Kidney (tissue), 14 donors: ENCODE measurements around the gene SLC47A1. TPM values are rescaled to one million over a fixed set of nuclear protein-coding genes. Genes with fewer than 3 reads are reported as not detected.

Experiments
- DNase-seq, 5 donors: peaks; one replicate each; pipeline ENCODE4 v3.0.0-alpha.2; 2013 to 2020
- FAIRE-seq: peaks from 2 replicates; lab custom pipeline; 2012; peaks lifted over from hg19 to GRCh38; lab: Jason Lieb, UNC
- H3K27ac ChIP-seq, 2 donors: one replicate each; pipeline ENCODE4 v1.7.0; 2013; ENCODE audit warnings: low read depth in 2 of 2, low read length in 2 of 2, inconsistent platforms in 1 of 2
- H3K27me3 ChIP-seq: one replicate; pipeline ENCODE4 v1.7.1; 2013; ENCODE audit warnings: low read length, inconsistent platforms; ENCODE audit not compliant: control insufficient read depth, insufficient read depth
- H3K36me3 ChIP-seq, 3 donors: one replicate each; pipeline versions ENCODE4 v1.7.0 to v1.7.1; 2013; ENCODE audit warnings: low read length in 3 of 3, control low read depth in 1 of 3, inconsistent platforms in 1 of 3; ENCODE audit not compliant: insufficient read depth in 3 of 3, control insufficient read depth in 2 of 3
- H3K4me1 ChIP-seq, 3 donors: one replicate each; pipeline versions ENCODE4 v1.7.0 to v1.7.1; 2013; ENCODE audit warnings: low read length in 3 of 3, inconsistent platforms in 1 of 3, low read depth in 1 of 3; ENCODE audit not compliant: control insufficient read depth in 2 of 3, insufficient read depth in 2 of 3
- H3K4me3 ChIP-seq, 3 donors: one replicate each; pipeline versions ENCODE4 v1.7.0 to v1.8.1; 2013; ENCODE audit warnings: low read length in 3 of 3, control low read depth in 1 of 3, inconsistent platforms in 1 of 3
- H3K9ac ChIP-seq, 3 donors: one replicate each; pipeline versions ENCODE4 v1.7.0 to v1.7.1; 2013; ENCODE audit warnings: low read length in 3 of 3, control low read depth in 1 of 3, inconsistent platforms in 1 of 3
- H3K9me3 ChIP-seq, 3 donors: one replicate each; pipeline versions ENCODE4 v1.7.0 to v1.7.1; 2013; ENCODE audit warnings: low read length in 3 of 3, control low read depth in 1 of 3, inconsistent platforms in 1 of 3; ENCODE audit not compliant: control insufficient read depth in 2 of 3, insufficient read depth in 1 of 3
- intact Hi-C: fragments of 100-400 bp; cut with DNase I; formaldehyde crosslinking; loops from one replicate; pipeline ENCODE4 v1.11.1; 2022
- polyA plus RNA-seq: library from polyadenylated mRNA; stranded (reverse); fragments of 350-450 nt; fragmentation: Illumina TruSeq; extraction: RNeasy Lipid Tissue Mini Kit (QIAGEN cat#74804); gene quantifications from one replicate; pipeline ENCODE4 v1.2.3, GENCODE V29; 2014; ENCODE audit warnings: low read depth, low replicate concordance; ENCODE audit not compliant: insufficient read depth
- total RNA-seq: library from RNA; stranded (reverse); fragmentation: NEBNext Ultra II Directional; extraction: Animal tissue kit (Norgen Biotek cat#: 25700); gene quantifications from one replicate; pipeline ENCODE4 v1.2.1, GENCODE V29; 2021
- TF ChIP-seq, protein P1 (sequence below): IDR thresholded peaks from 3 replicates; pipeline ENCODE4 v1.5.1; 2012; ENCODE audit warnings: mild to moderate bottlenecking, moderate library complexity, borderline replicate concordance; ENCODE audit not compliant: insufficient read depth; ENCODE audit errors: extremely low read depth
- donor health status: control.
- donor health status: control.
- donor health status: control.
- donor health status: control.
- donor health status: control.
- donor health status: DM: yes; HTN: yes; CAD: no.
- donor health status: Normal renal cell carcinoma (clear cell type).

The SLC47A1 gene
- total and polyA plus RNA-seq, 2 donors from 2014 or later: 26.0 to 94.8 TPM

DNA sequence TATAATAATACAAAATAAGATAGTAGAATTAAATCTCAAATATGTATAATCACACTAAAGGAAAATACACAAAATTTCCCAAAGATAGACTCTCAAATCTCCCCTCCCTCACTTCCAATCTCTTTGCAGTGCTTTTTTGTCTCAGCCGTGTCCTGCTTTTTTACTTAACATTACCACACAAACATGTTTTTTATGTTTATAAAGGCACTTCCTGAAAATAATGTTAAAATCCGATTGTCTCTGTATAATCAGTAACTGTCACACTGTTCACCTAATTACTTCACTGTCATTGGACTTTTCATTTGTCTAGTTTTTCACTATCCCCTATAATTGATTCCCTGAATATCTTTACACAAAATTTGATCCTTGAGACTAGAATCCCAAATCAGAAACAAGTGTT lies 76.7 kb downstream of the SLC47A1 start:
- H3K9ac ChIP-seq: no peak overlapping the region
- no peak overlapping the region for H3K4me3 ChIP-seq
- H3K27me3 ChIP-seq: no peaks in the 10 kb centered on the region
- TF ChIP-seq, protein P1, sequence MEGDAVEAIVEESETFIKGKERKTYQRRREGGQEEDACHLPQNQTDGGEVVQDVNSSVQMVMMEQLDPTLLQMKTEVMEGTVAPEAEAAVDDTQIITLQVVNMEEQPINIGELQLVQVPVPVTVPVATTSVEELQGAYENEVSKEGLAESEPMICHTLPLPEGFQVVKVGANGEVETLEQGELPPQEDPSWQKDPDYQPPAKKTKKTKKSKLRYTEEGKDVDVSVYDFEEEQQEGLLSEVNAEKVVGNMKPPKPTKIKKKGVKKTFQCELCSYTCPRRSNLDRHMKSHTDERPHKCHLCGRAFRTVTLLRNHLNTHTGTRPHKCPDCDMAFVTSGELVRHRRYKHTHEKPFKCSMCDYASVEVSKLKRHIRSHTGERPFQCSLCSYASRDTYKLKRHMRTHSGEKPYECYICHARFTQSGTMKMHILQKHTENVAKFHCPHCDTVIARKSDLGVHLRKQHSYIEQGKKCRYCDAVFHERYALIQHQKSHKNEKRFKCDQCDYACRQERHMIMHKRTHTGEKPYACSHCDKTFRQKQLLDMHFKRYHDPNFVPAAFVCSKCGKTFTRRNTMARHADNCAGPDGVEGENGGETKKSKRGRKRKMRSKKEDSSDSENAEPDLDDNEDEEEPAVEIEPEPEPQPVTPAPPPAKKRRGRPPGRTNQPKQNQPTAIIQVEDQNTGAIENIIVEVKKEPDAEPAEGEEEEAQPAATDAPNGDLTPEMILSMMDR: no peak
- no peaks in the 10 kb centered on the region for H3K36me3 ChIP-seq
- no peaks in the 10 kb centered on the region for H3K9me3 ChIP-seq
- DNase-seq: no peak
- no peak overlapping the region for H3K27ac ChIP-seq
- intact Hi-C loops: no loop called here
- H3K4me1 ChIP-seq: no peaks in the 10 kb centered on the region
- no peak for FAIRE-seq

DNA sequence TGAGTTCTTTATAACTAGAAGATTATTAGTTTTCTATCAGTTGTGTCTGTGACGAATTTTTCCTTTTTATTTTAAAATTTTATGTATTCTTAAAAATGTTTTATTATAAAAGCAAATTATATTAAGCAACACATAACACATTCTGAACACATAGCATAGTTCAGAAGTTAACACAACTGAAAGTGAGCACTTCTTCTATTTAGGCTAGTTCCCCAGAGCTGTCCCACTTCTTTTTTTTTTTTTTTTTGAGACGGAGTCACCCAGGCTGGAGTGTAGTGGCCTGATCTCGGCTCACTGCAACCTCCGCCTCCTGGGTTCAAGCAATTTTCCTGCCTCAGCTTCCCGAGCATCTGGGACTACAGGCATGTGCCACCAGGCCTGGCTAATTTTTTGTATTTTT lies 77.2 kb downstream of the SLC47A1 start:
- Histone ChIP-seq H3K4me3 (no peak overlapping the region), H3K9ac (no peak overlapping the region), H3K36me3 (no peaks in the 10 kb centered on the region), H3K27ac (no peak overlapping the region), H3K4me1 (no peaks in the 10 kb centered on the region), H3K9me3 (no peaks in the 10 kb centered on the region), H3K27me3 (no peaks in the 10 kb centered on the region)
- TF ChIP-seq, protein P1: no peak
- intact Hi-C loops: no loop called here
- no peak for FAIRE-seq
- no peak for DNase-seq

DNA sequence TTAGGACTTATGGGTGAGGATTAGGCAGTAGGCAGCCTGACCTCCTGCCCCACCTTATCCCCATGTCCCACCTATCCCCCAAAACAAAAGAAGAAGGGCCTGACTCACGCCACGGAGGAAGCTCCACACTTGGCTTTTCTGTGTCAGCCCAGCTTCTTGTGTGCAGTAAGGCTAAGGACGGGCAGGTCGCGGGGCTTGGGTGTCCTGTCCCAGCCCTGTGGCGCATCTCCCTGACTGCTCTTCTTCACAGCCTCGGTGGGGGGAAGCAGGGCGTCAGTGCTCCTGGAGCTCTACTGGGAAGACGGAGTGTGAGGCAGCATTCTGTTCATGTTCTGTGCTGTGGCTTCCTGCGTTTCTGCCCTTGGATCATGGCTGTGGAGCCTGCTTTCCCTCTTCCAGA lies 80.3 kb downstream of the SLC47A1 start:
- peak in 1 of 5 donors; percentile 42 for DNase-seq
- Histone ChIP-seq H3K27ac (no peak overlapping the region), H3K4me1 (no peaks in the 10 kb centered on the region), H3K36me3 (no peaks in the 10 kb centered on the region), H3K9ac (no peak overlapping the region), H3K4me3 (no peak overlapping the region), H3K27me3 (no peaks in the 10 kb centered on the region), H3K9me3 (peaks cover 0 to 11% (median 5%) of the 10 kb centered on the region in 3 donors)
- no peak for FAIRE-seq
- intact Hi-C loops: no loop called here
- TF ChIP-seq, protein P1: no peak

DNA sequence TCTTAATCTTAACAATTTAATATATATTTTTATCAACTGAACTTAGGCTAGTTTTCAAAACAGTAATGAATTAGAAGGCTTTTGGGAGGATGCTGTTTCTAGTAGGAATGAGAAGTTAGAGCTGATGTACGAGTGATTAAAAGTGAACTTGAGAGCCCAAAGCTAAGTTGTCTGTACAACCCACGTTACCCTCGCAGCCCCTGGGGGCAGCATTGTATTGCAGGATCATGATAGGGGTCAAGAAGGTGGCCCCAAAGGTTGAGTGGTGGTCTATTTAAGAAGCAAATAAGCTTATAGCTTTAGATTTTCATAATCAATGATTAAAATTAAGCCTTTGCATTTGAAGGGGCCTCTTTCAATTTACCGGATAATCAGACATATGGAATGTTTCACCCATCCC lies 81.2 kb downstream of the SLC47A1 start:
- no peak for FAIRE-seq
- Histone ChIP-seq H3K4me3 (no peak overlapping the region), H3K9ac (no peak overlapping the region), H3K27me3 (no peaks in the 10 kb centered on the region), H3K9me3 (peaks cover 0 to 20% (median 11%) of the 10 kb centered on the region in 3 donors), H3K36me3 (no peaks in the 10 kb centered on the region), H3K4me1 (no peaks in the 10 kb centered on the region), H3K27ac (no peak overlapping the region)
- intact Hi-C loops: no loop called here
- no peak for DNase-seq
- TF ChIP-seq, protein P1: no peak
